SK-N-SH (cell line): ENCODE data around the gene HM13.

ENCODE experiments used
- EP300 ChIP-seq, 2 experiments: IDR thresholded peaks; 2 replicates each; pipeline versions ENCODE4 v1.4.0 to v1.6.1; 2012; ENCODE audit warnings: borderline replicate concordance in 1 of 2, low read depth in 1 of 2, low read length in 1 of 2
- EZH2phosphoT487 ChIP-seq: fragments of 200-600 bp; sonication (generic); IDR thresholded peaks from 2 replicates; pipeline ENCODE4 v1.6.1; 2017; ENCODE audit warnings: low read depth, mixed run types, mild to moderate bottlenecking, antibody characterized with exemption, moderate library complexity, borderline replicate concordance
- FOSL2 ChIP-seq: IDR thresholded peaks from 2 replicates; pipeline ENCODE4 v1.4.0; 2012; ENCODE audit warnings: low read depth, mild to moderate bottlenecking, moderate library complexity, borderline replicate concordance
- FOXJ3 ChIP-seq: sonication (generic); formaldehyde crosslinking; IDR thresholded peaks from 2 replicates; pipeline ENCODE4 v1.5.1; 2020; ENCODE audit warnings: mild to moderate bottlenecking, missing genetic modification reagents
- GABPA ChIP-seq: IDR thresholded peaks from 2 replicates; pipeline ENCODE4 v1.4.0; 2012; ENCODE audit warnings: low read depth, mild to moderate bottlenecking
- NRF1 ChIP-seq: IDR thresholded peaks from 2 replicates; pipeline ENCODE4 v1.6.1; 2012; ENCODE audit warnings: low read depth, mild to moderate bottlenecking, low read length
- POLR2AphosphoS5 ChIP-seq: IDR thresholded peaks from 2 replicates; pipeline ENCODE4 v1.6.1; 2012; ENCODE audit warnings: low read depth, low read length
- REST ChIP-seq: IDR thresholded peaks from 2 replicates; pipeline ENCODE4 v1.6.1; 2012; ENCODE audit warnings: mild to moderate bottlenecking, low read depth, low read length, moderate library complexity
- SIN3A ChIP-seq: IDR thresholded peaks from 2 replicates; pipeline ENCODE4 v1.6.1; 2012; ENCODE audit warnings: low read depth, mild to moderate bottlenecking, low read length, moderate library complexity, borderline replicate concordance
- SMC3 ChIP-seq: IDR thresholded peaks from 2 replicates; pipeline ENCODE4 v1.6.1; 2012; ENCODE audit warnings: low read depth, low read length, improper control_type of control experiment
- TAF1 ChIP-seq: IDR thresholded peaks from 2 replicates; pipeline ENCODE4 v1.6.1; 2012; ENCODE audit warnings: low read depth, mild to moderate bottlenecking, low read length, moderate library complexity, borderline replicate concordance
- USF2 ChIP-seq: fragments of 150-350 bp; IDR thresholded peaks from 2 replicates; pipeline ENCODE4 v1.6.1; 2017; ENCODE audit warnings: antibody characterized with exemption, low read length, low read depth, borderline replicate concordance
- TF ChIP-seq, protein P1 (sequence below): fragments of 200-600 bp; sonication (generic); IDR thresholded peaks from 2 replicates; pipeline ENCODE4 v1.6.1; 2017; ENCODE audit warnings: antibody characterized with exemption, mild to moderate bottlenecking, moderate library complexity
- TF ChIP-seq, protein P2 (sequence below): IDR thresholded peaks from 2 replicates; pipeline ENCODE4 v1.4.0; 2012; ENCODE audit warnings: low read depth, borderline replicate concordance

GRCh38 chr20:31514154-31515071, at the start of gene HM13:
- TF ChIP-seq, protein P1, sequence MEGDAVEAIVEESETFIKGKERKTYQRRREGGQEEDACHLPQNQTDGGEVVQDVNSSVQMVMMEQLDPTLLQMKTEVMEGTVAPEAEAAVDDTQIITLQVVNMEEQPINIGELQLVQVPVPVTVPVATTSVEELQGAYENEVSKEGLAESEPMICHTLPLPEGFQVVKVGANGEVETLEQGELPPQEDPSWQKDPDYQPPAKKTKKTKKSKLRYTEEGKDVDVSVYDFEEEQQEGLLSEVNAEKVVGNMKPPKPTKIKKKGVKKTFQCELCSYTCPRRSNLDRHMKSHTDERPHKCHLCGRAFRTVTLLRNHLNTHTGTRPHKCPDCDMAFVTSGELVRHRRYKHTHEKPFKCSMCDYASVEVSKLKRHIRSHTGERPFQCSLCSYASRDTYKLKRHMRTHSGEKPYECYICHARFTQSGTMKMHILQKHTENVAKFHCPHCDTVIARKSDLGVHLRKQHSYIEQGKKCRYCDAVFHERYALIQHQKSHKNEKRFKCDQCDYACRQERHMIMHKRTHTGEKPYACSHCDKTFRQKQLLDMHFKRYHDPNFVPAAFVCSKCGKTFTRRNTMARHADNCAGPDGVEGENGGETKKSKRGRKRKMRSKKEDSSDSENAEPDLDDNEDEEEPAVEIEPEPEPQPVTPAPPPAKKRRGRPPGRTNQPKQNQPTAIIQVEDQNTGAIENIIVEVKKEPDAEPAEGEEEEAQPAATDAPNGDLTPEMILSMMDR: peak; percentile 87
- no peak for TF ChIP-seq EZH2phosphoT487
- peak; percentile 81 for TF ChIP-seq POLR2AphosphoS5
- TF ChIP-seq FOXJ3 (CRISPR knock-in tag): no peak
- TF ChIP-seq REST: no peak
- no peak for TF ChIP-seq USF2
- TF ChIP-seq TAF1: peak; percentile 63; the same call in 1 of the 2 replicates
- peak; percentile 84 for TF ChIP-seq NRF1
- TF ChIP-seq, protein P2, sequence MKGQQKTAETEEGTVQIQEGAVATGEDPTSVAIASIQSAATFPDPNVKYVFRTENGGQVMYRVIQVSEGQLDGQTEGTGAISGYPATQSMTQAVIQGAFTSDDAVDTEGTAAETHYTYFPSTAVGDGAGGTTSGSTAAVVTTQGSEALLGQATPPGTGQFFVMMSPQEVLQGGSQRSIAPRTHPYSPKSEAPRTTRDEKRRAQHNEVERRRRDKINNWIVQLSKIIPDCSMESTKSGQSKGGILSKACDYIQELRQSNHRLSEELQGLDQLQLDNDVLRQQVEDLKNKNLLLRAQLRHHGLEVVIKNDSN: no peak
- TF ChIP-seq EP300 (IDR thresholded peaks at IDR 0.05; ENCODE audit: borderline replicate concordance in 1 of 2, low read depth in 1 of 2, low read length in 1 of 2): no peak
- TF ChIP-seq SIN3A: no peak
- peak; percentile 71 for TF ChIP-seq GABPA
- TF ChIP-seq SMC3: peak; percentile 36; the same call in 1 of the 2 replicates
- no peak for TF ChIP-seq FOSL2
